Umbilical cord (tissue), 2 donors: Measurements from ENCODE around the gene OR2D2. TPM values are rescaled to one million over a fixed set of nuclear protein-coding genes. Genes with fewer than 3 reads are reported as not detected.
"Not testable (repeated sequence)": the region's sequence is repeated elsewhere in the genome, so short reads cannot be mapped to it uniquely, and the experiment has no call there.

Experiments used
- DNase-seq: peaks from one replicate; pipeline ENCODE4 v3.0.0-alpha.2; 2015; ENCODE audit warnings: low spot score
- total RNA-seq: library from RNA; depleted of rRNA; stranded (reverse); fragments of >200 nt; gene quantifications from one replicate; pipeline ENCODE4 v1.2.3, GENCODE V29; 2014; ENCODE audit warnings: low replicate concordance; ENCODE audit not compliant: insufficient read depth

OR2D2 gene
- total RNA-seq = 5.5 TPM

- DNase-seq = no peak
Observed at GRCh38 chr11:6892400-6892799, at the start of gene OR2D2. OR2D2 (minus strand) TSS chr11:6892500; CDS start chr11:6892500, 0 bp downstream.

GRCh38 chr11:6941970-6942369, 49.7 kb upstream of the OR2D2 start:
- DNase-seq = no peak

- no peak for DNase-seq
Observed at GRCh38 chr11:6932145-6932544, 39.8 kb upstream of the OR2D2 start.

GRCh38 chr11:6931146-6931713, 38.9 kb upstream of the OR2D2 start:
- no peak for DNase-seq

GRCh38 chr11:6928916-6929315, 36.6 kb upstream of the OR2D2 start:
- no peak for DNase-seq

- DNase-seq = no peak
Observed at GRCh38 chr11:6927030-6927617, 34.8 kb upstream of the OR2D2 start.

GRCh38 chr11:6926208-6927029, 34.1 kb upstream of the OR2D2 start, which contains the start of gene ZNF215:
ZNF215 (plus strand) TSS chr11:6926426; CDS start chr11:6932273, 5,847 bp downstream.
- peak; percentile 56 for DNase-seq

- DNase-seq = no peak
Observed at GRCh38 chr11:6925636-6926207, 33.4 kb upstream of the OR2D2 start.

- DNase-seq = no peak
Observed at GRCh38 chr11:6925007-6925577, 32.8 kb upstream of the OR2D2 start.

- DNase-seq = no peak
Observed at GRCh38 chr11:6920702-6921101, 28.4 kb upstream of the OR2D2 start, which contains the start of gene OR2D3. OR2D3 (plus strand) TSS chr11:6921002; CDS start chr11:6921002, 0 bp downstream.

GRCh38 chr11:6919698-6920097, 27.4 kb upstream of the OR2D2 start:
- DNase-seq = no peak

- DNase-seq = no peak
Observed at GRCh38 chr11:6911948-6912347, 19.6 kb upstream of the OR2D2 start.

- no peak for DNase-seq
Observed at GRCh38 chr11:6911378-6911777, 19.1 kb upstream of the OR2D2 start.

- DNase-seq = not testable (repeated sequence)
Observed at GRCh38 chr11:6904804-6905203, 12.5 kb upstream of the OR2D2 start.

GRCh38 chr11:6900327-6900999, 8.2 kb upstream of the OR2D2 start:
- no peak for DNase-seq

GRCh38 chr11:6898911-6899310, 6.6 kb upstream of the OR2D2 start:
- DNase-seq = no peak

- DNase-seq = no peak
Observed at GRCh38 chr11:6895010-6895409, 2.7 kb upstream of the OR2D2 start.

- no peak for DNase-seq
Observed at GRCh38 chr11:6894097-6894496, 1.8 kb upstream of the OR2D2 start.

GRCh38 chr11:6889835-6890234, 2.5 kb downstream of the OR2D2 start:
- no peak for DNase-seq

GRCh38 chr11:6888830-6889229, 3.5 kb downstream of the OR2D2 start:
- no peak for DNase-seq

GRCh38 chr11:6887711-6888110, 4.6 kb downstream of the OR2D2 start:
- not testable (repeated sequence) for DNase-seq
